GM12891 (cell line): ENCODE data around the gene MAB21L4.

ENCODE experiments used
- DNase-seq: peaks from one replicate; pipeline ENCODE4 v3.0.0; 2011; ENCODE audit warnings: low spot score; ENCODE audit not compliant: insufficient read length
- FAIRE-seq: peaks from 2 replicates; lab custom pipeline; 2011; peaks lifted over from hg19 to GRCh38; lab: Jason Lieb, UNC
- PAX5 ChIP-seq: IDR thresholded peaks from 2 replicates; pipeline ENCODE4 v1.6.1; 2011; ENCODE audit warnings: low read length, moderate library complexity, mild to moderate bottlenecking; ENCODE audit not compliant: insufficient read depth, severe bottlenecking
- POLR2A ChIP-seq: IDR thresholded peaks from 2 replicates; pipeline ENCODE4 v1.6.1; 2011; ENCODE audit warnings: low read depth, low read length, control low read depth
- POLR2AphosphoS5 ChIP-seq: IDR thresholded peaks from 2 replicates; pipeline ENCODE4 v1.6.1; 2011; ENCODE audit warnings: low read depth, low read length, control low read depth
- POU2F2 ChIP-seq: IDR thresholded peaks from 2 replicates; pipeline ENCODE4 v1.6.1; 2011; ENCODE audit warnings: low read depth, mild to moderate bottlenecking, control low read depth, low read length, moderate library complexity
- SPI1 ChIP-seq: IDR thresholded peaks from 2 replicates; pipeline ENCODE4 v1.6.1; 2011; ENCODE audit warnings: low read depth, low read length, control low read depth
- TAF1 ChIP-seq: IDR thresholded peaks from 2 replicates; pipeline ENCODE4 v1.6.1; 2011; ENCODE audit warnings: low read depth, low read length, control low read depth

Gene MAB21L4

DNA sequence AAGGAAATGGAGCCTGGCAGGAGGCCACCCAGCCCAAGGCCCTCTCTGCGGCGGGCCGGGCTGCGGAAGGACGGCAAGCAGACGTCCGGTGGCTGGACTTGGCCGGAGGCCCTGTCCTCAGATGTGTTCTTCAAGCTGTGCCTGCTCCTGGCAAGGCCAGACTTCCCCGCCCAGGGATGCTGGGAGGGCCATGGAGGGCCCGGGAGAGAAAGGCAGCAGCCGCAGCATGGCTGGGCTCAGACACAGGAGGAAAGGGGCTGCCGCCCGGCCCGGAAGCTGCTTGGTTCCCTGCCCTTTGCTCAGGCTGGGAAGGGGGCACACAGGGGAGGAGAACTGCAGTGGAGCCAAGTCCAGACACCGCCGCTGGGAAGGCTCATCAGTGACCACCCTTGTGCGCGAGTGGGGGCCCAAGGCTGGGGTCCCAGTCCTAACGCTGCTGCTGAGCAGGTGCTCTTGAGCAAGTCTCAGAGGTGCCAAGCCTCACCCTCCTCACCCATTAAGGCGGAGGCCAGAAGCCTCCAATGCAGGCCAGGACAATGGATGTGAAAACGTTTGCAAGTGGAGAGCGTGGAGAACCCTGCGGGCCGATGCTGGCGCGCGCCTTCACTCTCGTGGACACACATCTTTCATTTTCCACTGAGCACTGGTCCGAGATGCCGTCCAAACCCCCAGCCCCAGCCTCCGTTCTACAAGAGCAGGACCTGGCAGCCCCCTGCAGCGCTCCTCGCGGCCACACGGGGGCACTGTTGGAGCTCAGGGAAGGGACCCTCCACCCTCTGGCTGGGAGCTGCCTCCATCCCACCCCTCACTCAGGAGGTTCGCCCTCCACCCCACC lies 18.1 kb upstream of the MAB21L4 start:
- FAIRE-seq (no peak), DNase-seq (peak; percentile 87)
- TF ChIP-seq POLR2A = no peak
- no peak for TF ChIP-seq TAF1

DNA sequence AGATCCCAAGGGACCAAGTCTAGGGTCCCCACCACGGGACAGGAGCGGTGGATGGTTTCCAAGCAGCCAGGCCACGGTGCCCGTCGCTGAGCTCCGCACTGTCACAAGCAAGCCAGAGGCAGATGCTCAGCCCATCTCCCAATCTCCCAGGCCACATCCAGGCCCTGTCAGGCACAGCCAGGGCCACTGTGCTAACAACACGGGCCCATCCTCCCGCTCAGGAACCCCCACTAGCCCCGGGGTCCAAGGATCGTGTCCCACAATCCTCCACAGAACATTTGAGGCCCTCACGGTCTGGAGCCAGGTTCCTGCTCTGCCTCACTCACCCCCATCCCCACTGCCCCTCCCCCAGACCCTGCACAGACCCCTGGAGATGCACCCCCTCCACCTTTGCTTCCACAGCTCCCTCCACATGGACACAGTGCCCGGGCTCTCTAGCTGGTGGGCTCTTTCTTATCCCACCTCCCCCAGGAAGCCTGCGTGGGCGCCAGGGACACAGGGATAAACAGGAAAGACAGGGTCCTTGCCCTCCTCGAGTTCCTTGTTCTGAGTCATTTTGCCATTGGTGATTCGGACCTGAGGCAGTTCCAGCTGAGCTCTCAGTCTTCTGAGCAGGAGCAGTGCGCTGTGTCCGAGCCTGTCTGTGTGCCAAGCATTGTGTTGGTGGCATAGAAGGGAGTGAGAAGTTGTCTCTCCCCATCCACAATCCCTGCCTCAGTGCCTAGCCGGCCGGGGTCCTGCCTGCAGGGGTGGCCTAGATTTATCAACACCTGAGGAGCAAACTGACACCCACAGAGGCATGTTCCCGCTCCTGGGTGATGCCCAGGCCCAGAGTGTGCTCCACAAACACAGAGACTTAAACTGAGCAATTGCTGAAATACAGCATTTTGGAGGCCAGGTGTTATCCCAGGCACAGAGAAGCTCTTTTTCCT lies 17.2 kb upstream of the MAB21L4 start:
- no peak for FAIRE-seq
- TF ChIP-seq POLR2A = no peak
- TF ChIP-seq TAF1 = no peak
- TF ChIP-seq POLR2AphosphoS5 = no peak
- TF ChIP-seq POU2F2 = no peak
- TF ChIP-seq SPI1 = no peak
- TF ChIP-seq PAX5 = no peak
- no peak for DNase-seq

DNA sequence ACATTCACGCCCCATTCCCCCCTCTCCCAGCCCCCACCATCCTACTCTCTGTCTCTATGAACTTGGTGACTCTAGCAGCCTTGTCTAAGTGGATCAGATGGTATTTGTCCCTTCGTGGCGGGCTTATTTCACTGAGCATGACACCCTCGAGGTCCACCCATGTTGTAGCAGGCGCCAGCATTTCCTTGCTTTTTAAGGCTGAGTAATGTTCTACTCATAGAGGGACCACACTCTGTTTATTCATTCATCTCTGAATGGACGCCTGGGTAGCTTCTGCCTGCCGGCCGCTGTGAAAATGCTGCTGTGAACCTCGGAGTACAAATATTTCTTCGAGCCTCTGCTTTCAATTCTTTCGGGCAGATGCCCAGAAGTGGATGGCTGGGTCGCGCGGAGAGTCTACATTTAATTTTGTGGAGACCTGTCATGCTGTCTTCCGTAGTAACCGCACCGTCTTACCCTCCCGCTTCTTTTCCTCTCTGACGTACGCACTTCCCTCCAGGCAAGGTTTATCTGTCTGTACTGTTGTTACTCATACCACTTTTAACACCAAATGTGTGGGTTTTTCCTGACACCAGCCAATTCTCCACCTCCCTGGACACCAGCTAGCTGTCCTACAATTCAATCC lies 15.8 kb upstream of the MAB21L4 start:
- FAIRE-seq (no peak), DNase-seq (no peak)
- no peak for TF ChIP-seq PAX5
- no peak for TF ChIP-seq POLR2AphosphoS5
- TF ChIP-seq POU2F2 = no peak
- no peak for TF ChIP-seq POLR2A
- TF ChIP-seq SPI1 = no peak
- TF ChIP-seq TAF1 = no peak

DNA sequence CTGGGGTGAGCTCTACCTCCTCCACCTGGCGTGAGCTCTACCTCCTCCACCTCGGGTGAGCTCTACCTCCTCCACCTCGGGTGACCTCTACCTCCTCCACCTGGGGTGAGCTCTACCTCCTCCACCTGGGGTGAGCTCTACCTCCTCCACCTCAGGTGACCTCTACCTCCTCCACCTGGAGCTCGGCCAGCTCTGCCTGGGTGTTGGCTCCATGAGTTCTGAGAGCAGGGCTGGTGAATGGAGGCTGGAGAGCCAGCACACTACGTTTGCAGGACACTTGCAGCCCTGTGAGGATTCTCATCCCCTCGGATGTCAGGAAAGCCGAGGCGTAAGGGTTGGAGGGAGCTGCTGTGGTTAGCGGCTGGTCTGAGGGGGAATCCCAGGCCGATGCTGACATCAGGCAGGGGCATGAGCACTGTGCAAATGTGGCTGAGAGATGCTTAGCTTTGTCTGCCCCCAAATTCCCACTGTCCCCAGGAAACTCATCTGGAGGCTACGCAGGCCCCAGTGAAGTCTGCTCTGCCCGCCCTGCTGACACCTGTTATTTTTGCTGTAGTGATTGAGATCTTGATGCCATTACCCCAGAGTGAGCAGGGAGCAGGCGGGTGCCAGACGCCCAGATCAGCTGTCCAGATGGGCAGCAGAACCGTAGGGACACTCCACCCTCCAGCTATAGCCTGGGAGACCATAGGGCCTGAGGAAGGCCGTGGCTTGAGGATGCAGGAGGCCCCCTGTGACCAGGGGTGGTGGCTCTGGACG lies 13.4 kb upstream of the MAB21L4 start:
- DNase-seq = no peak
- FAIRE-seq = no peak
- TF ChIP-seq PAX5 (no peak), POLR2AphosphoS5 (no peak), POLR2A (no peak), SPI1 (no peak)

DNA sequence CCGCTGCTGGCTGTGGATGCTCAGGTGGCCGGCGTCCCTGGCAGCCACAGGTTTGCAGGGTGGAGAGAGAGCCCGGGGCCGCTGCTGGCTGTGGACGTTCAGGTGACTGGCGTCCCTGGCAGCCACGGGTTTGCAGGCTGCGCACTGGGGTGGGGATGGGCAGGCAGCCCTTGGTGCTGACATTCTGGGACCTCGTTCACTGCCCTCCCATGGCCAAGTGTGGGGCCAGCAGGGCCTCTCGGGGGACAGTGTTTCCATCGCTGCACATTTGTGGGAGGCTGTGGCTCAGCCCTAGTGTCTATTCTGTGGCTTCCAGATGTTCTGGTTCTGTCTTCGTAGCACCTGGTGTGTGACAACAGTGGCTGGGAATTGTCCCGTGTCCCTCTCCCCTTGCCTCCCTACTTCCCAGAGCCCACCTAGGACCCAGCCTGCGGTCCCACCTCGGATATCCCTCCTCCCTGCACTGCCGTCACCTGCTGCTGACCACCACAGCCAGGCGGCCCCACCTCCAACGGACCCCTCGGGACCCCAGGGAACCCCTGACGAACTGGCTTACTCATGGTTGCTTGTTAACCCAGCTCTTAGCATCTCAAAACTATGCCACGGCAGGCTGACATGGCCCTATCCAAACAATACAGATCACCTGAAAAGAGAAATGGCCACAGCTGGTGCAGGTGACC lies 11.1 kb upstream of the MAB21L4 start:
- DNase-seq (no peak), FAIRE-seq (no peak)
- TF ChIP-seq TAF1 (no peak), SPI1 (no peak), PAX5 (no peak), POLR2AphosphoS5 (no peak), POU2F2 (no peak), POLR2A (no peak)

DNA sequence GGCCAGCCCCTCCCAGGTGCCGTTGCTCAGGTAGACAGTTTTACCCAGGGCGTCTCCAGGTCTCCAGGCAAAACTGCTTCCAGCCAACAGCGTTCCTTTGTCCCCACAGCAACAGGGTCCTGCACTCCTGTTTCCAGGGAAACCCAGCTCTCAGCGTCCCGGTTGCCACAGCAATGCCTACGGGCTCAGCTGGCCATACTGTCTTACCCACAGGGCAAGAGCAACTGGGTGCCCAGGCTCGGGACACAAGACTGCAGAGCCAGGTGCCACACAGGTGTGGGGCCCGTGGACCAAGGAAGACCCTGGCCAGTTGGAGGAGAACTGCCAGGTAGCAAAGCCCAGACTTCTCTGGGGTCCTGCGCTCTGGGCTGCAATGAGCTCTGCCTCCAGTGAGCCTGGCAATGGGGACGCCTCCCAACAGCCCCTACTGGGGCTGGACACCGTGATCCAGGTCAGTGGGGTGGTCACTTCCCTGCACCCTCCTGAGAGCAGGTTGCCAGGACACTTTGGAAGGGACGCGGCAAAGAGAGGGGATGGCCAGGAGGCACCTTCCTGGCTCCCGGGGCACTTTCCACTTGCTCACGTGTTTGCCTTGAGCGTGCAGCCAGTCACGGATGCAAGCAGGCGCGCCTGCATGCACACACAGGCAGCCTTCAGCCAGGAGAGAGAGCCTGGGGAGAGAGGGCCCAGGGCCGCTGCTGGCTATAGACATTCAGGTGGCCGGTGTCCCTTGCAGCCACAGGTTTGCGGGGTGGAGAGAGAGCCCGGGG lies 10.4 kb upstream of the MAB21L4 start, which contains the start of gene CROCC2:
Gene CROCC2, plus strand, starts transcription at position 196 of the 770 bp plus-strand sequence. Its CDS starts 178 bp downstream, at position 374.
- TF ChIP-seq POU2F2 = no peak
- FAIRE-seq = no peak
- no peak for DNase-seq

DNA sequence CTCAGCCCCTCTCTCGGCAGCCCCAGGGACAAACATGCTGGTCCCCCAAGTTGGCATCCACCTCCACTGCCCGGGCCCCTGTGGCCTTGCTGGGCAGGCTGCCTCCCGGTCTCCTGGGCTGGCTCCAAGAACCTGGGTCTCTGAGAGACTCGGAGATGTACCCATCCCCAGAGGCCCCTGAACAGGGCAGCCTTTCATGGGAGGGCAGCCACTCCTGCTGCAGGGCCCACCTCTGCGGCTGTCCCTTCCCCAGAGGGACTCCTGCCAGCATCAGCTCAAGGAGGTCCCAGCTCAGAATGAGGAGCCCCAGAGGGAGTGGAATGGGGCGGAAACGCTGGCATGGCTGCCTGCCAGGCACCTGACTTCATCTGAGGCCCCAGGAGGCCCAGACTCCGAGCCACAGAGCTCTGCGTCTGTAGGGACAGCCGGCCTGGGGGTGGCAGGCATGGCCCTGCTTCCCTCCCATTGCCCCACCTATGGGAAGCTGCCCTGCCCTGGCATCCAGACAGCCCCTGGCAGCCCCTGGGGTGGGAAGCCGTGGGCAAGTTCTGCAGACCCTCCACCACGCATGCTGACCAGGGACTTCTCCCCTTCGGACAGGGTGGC lies 9.3 kb upstream of the MAB21L4 start:
- DNase-seq (no peak), FAIRE-seq (no peak)

More for the DNA sequence above, 9.3 kb upstream of the MAB21L4 start:
- TF ChIP-seq TAF1 (no peak), POU2F2 (no peak), SPI1 (no peak), POLR2A (no peak), POLR2AphosphoS5 (no peak), PAX5 (no peak)
